ENCODE data around the gene GNB1. TPM values are rescaled to one million over a fixed set of nuclear protein-coding genes. Genes with fewer than 3 reads are reported as not detected.
A peak's percentile ranks its signal among the peaks of the same experiment; 100 is the strongest.

Gene GNB1
- total and polyA plus RNA-seq, 3 donors from 2014 or later: 223 to 256 (median 240) TPM

GRCh38 chr1:1910033-1910465, 19.2 kb upstream of the GNB1 start:
- peak overlapping the region in 1 of 2 donors; percentile 79 for H3K27ac ChIP-seq
- H3K4me1 ChIP-seq: peaks cover 11% of the 10 kb centered on the region
- 61 to 75% methylated on average over 6 of the region's 6 CpGs for WGBS, 2 donors
- DNase-seq: no peak
- no peak for TF ChIP-seq POLR2A (IDR thresholded peaks at IDR 0.05)
- TF ChIP-seq CTCF (IDR thresholded peaks at IDR 0.05): no peak
- no peaks in the 10 kb centered on the region for H3K27me3 ChIP-seq
- H3K9me3 ChIP-seq: no peaks in the 10 kb centered on the region
- intact Hi-C loops (cut with DNase I; ENCODE audit: low total_unique reads): no loop called here
- peak overlapping the region; percentile 75 for H3K4me3 ChIP-seq
- H3K36me3 ChIP-seq (ENCODE audit: low read depth, missing control alignments): no peaks in the 10 kb centered on the region

GRCh38 chr1:1908506-1908791, 17.6 kb upstream of the GNB1 start:
- intact Hi-C loops (cut with DNase I; ENCODE audit: low total_unique reads): loop anchor here (10.0 kb wide), 1 partner anchor 134 kb away; the partner anchor contains the start of gene NADK
- no peaks in the 10 kb centered on the region for H3K27me3 ChIP-seq
- H3K4me1 ChIP-seq: peaks cover 11% of the 10 kb centered on the region
- H3K36me3 ChIP-seq (ENCODE audit: low read depth, missing control alignments): no peaks in the 10 kb centered on the region
- peak overlapping the region; percentile 63 to 88 for H3K27ac ChIP-seq
- H3K4me3 ChIP-seq: peak overlapping the region; percentile 75
- TF ChIP-seq CTCF (IDR thresholded peaks at IDR 0.05): no peak
- TF ChIP-seq POLR2A (IDR thresholded peaks at IDR 0.05): no peak
- DNase-seq: no peak
- H3K9me3 ChIP-seq: no peaks in the 10 kb centered on the region
- WGBS, 2 donors: 5% methylated on average over 21 of the region's 21 CpGs; no CpG with 5 or more reads in 1 of the 2 donors

- Histone ChIP-seq H3K4me1 (peaks cover 11% of the 10 kb centered on the region), H3K27ac (no peak overlapping the region), H3K4me3 (no peak overlapping the region), H3K27me3 (no peaks in the 10 kb centered on the region), H3K9me3 (no peaks in the 10 kb centered on the region), H3K36me3 (ENCODE audit: low read depth, missing control alignments) (no peaks in the 10 kb centered on the region)
- DNase-seq: no peak
- TF ChIP-seq POLR2A (IDR thresholded peaks at IDR 0.05) (no peak), CTCF (IDR thresholded peaks at IDR 0.05) (no peak)
- WGBS, 2 donors: 81 to 82% methylated on average over 5 to 8 of the region's 8 CpGs
- intact Hi-C loops (cut with DNase I; ENCODE audit: low total_unique reads): loop anchor here (10.0 kb wide), 1 partner anchor 132 kb away; the partner anchor contains the start of gene NADK
Observed at GRCh38 chr1:1907098-1907736, 16.3 kb upstream of the GNB1 start.

- peak; percentile 74 to 91 (median 88) for TF ChIP-seq CTCF (IDR thresholded peaks at IDR 0.05)
- TF ChIP-seq POLR2A (IDR thresholded peaks at IDR 0.05): no peak
- Histone ChIP-seq H3K4me3 (no peak overlapping the region), H3K36me3 (ENCODE audit: low read depth, missing control alignments) (no peaks in the 10 kb centered on the region), H3K27me3 (no peaks in the 10 kb centered on the region), H3K27ac (no peak overlapping the region), H3K9me3 (no peaks in the 10 kb centered on the region), H3K4me1 (peaks cover 11% of the 10 kb centered on the region)
- DNase-seq: peak; percentile 90
- intact Hi-C loops (cut with DNase I; ENCODE audit: low total_unique reads): loop anchor here (10.0 kb wide), 1 partner anchor 132 kb away; the partner anchor contains the start of gene NADK
- WGBS, 2 donors: 39 to 44% methylated on average over 13 to 15 of the region's 15 CpGs
Observed at GRCh38 chr1:1906185-1907097, 15.6 kb upstream of the GNB1 start.

Data from testis (tissue), 3 donors.